H1 (cell line): ENCODE data around the gene NHS. TPM values are rescaled to one million over a fixed set of nuclear protein-coding genes. Genes with fewer than 3 reads are reported as not detected.

Experiments
- ASH2L ChIP-seq: fragments of 200-600, 300-600 bp; sonication (generic); IDR thresholded peaks from one replicate; pipeline ENCODE4 v1.7.1; 2017; ENCODE audit warnings: low read length
- ATF3 ChIP-seq: IDR thresholded peaks from 2 replicates; pipeline ENCODE4 v1.6.1; 2011; ENCODE audit warnings: low read depth, mild to moderate bottlenecking, low read length; ENCODE audit not compliant: insufficient read depth
- BCL11A ChIP-seq, 2 experiments: IDR thresholded peaks; one replicate each; pipeline ENCODE4 v1.6.1; 2011; ENCODE audit warnings: low read depth in 2 of 2, low read length in 2 of 2, mild to moderate bottlenecking in 2 of 2
- CBX8 ChIP-seq: fragments of 300-800, 300-1000 bp; sonication (generic); IDR thresholded peaks from 2 replicates; pipeline ENCODE4 v1.7.1; 2016; ENCODE audit warnings: low read depth, low read length, borderline replicate concordance
- CREB1 ChIP-seq: IDR thresholded peaks from 2 replicates; pipeline ENCODE4 v1.6.1; 2012; ENCODE audit warnings: inconsistent platforms
- E2F6 ChIP-seq: IDR thresholded peaks from 2 replicates; pipeline ENCODE4 v1.6.1; 2012; ENCODE audit warnings: inconsistent platforms
- GTF2F1 ChIP-seq: IDR thresholded peaks from 2 replicates; pipeline ENCODE4 v1.6.1; 2012; ENCODE audit warnings: low read depth, low read length, improper control_type of control experiment, borderline replicate concordance
- HDAC2 ChIP-seq, 2 experiments: fragments of 300-600 bp in 1 of 2; sonication (generic) in 1 of 2; IDR thresholded peaks; 2 replicates each; pipeline ENCODE4 v1.6.1; 2011 to 2012; ENCODE audit warnings: low read depth in 2 of 2, low read length in 2 of 2, mild to moderate bottlenecking in 2 of 2, moderate library complexity in 2 of 2, borderline replicate concordance in 1 of 2, inconsistent platforms in 1 of 2
- JUN ChIP-seq: IDR thresholded peaks from 2 replicates; pipeline ENCODE4 v1.6.1; 2011; ENCODE audit warnings: low read depth, mild to moderate bottlenecking, improper control_type of control experiment, low read length
- KDM1A ChIP-seq: fragments of 200-600, 300-600 bp; sonication (generic); IDR thresholded peaks from 2 replicates; pipeline ENCODE4 v1.7.1; 2016; ENCODE audit warnings: mild to moderate bottlenecking, low read length, borderline replicate concordance
- KDM4A ChIP-seq: IDR thresholded peaks from one replicate; pipeline ENCODE4 v1.7.1; 2012; ENCODE audit warnings: low read depth, mild to moderate bottlenecking, moderate library complexity, low read length, inconsistent platforms; ENCODE audit not compliant: severe bottlenecking
- NANOG ChIP-seq: IDR thresholded peaks from 2 replicates; pipeline ENCODE4 v1.6.1; 2011; ENCODE audit warnings: low read length, low read depth, mild to moderate bottlenecking, inconsistent platforms; ENCODE audit not compliant: insufficient read depth, poor library complexity, severe bottlenecking
- PHF8 ChIP-seq: fragments of 200-600 bp; sonication (generic); conservative IDR thresholded peaks from 2 replicates; pipeline ENCODE4 v1.7.1; 2012; ENCODE audit warnings: low read depth, mild to moderate bottlenecking, inconsistent platforms, low read length, moderate library complexity
- RAD21 ChIP-seq, 2 experiments: IDR thresholded peaks in 1 of 2; conservative IDR thresholded peaks in 1 of 2; 2 replicates each; pipeline ENCODE4 v1.6.1; 2011; ENCODE audit warnings: low read depth in 2 of 2, low read length in 2 of 2, improper control_type of control experiment in 1 of 2, inconsistent platforms in 1 of 2, mild to moderate bottlenecking in 1 of 2, moderate library complexity in 1 of 2
- RFX5 ChIP-seq: IDR thresholded peaks from 2 replicates; pipeline ENCODE4 v1.6.1; 2011; ENCODE audit warnings: low read depth, low read length, improper control_type of control experiment, borderline replicate concordance
- SAP30 ChIP-seq: fragments of 300-600 bp; sonication (generic); IDR thresholded peaks from 2 replicates; pipeline ENCODE4 v1.7.1; 2012; ENCODE audit warnings: low read length, moderate library complexity, mild to moderate bottlenecking, inconsistent platforms; ENCODE audit not compliant: insufficient read depth, insufficient replicate concordance
- SP4 ChIP-seq: IDR thresholded peaks from 2 replicates; pipeline ENCODE4 v1.6.1; 2012; ENCODE audit warnings: low read length, inconsistent platforms
- TBP ChIP-seq: IDR thresholded peaks from 2 replicates; pipeline ENCODE4 v1.6.1; 2011; ENCODE audit warnings: low read depth, low read length, improper control_type of control experiment
- ZNF274 ChIP-seq: IDR thresholded peaks from 2 replicates; pipeline ENCODE4 v1.7.0; 2012; ENCODE audit warnings: low read length, borderline replicate concordance; ENCODE audit errors: extremely low read depth
- polyA plus RNA-seq, 7 experiments: library from polyadenylated mRNA; depleted of rRNA in 3 of 7; stranded (reverse) in 5 of 7; unstranded in 2 of 7; fragments of >200 nt in 5 of 7; fragments of 200-250 nt in 2 of 7; gene quantifications; 1 replicate in 5 of 7; 2 replicates in 1 of 7; 4 replicates in 1 of 7; pipeline versions ENCODE4 v1.2.1 to v1.2.3, GENCODE V29; 2011 to 2013; ENCODE audit warnings: missing spikeins in 2 of 7, mixed read lengths in 2 of 7
- total RNA-seq: library from RNA; stranded (reverse); fragmentation: NEBNext Ultra II Directional; extraction: Animal tissue kit (Norgen Biotek cat#: 25700); gene quantifications from 2 replicates; pipeline ENCODE4 v1.2.1, GENCODE V29; 2021

NHS gene
- total and polyA plus RNA-seq, 2 of the 8 experiments (the other 6 are each of a cell fraction or from before 2014, with no cell fraction given): 2.2 to 6.7 TPM

GRCh38 chrX:17377091-17377717 lies 2.2 kb downstream of the NHS start (continued):
- TF ChIP-seq KDM1A (no peak), JUN (no peak), BCL11A (IDR thresholded peaks at IDR 0.05; ENCODE audit: low read depth in 2 of 2, low read length in 2 of 2) (no peak), RAD21 (IDR thresholded peaks at IDR 0.05 in 1 of 2, conservative IDR thresholded peaks at IDR 0.05 in 1 of 2; ENCODE audit: low read depth in 2 of 2, low read length in 2 of 2) (0 out of 4 replicates have a peak, but pooled peaks of 1 of the 2 experiments have one; percentile 2), CBX8 (no peak), PHF8 (no peak), CREB1 (peak; percentile 85), ZNF274 (no peak), GTF2F1 (no peak), HDAC2 (IDR thresholded peaks at IDR 0.05; ENCODE audit: borderline replicate concordance in 1 of 2, low read depth in 2 of 2, low read length in 2 of 2) (no peak), ATF3 (no peak), SAP30 (no peak), E2F6 (0 out of 2 replicates have a peak, but pooled peaks have one; percentile 7), KDM4A (peak; percentile 28), TBP (no peak), SP4 (no peak), NANOG (no peak), ASH2L (peak; percentile 30), RFX5 (no peak)
- TF ChIP-seq, all 59 proteins: peak for 7
